Measurements from ENCODE around the gene KRT6B. TPM values are rescaled to one million over a fixed set of nuclear protein-coding genes. Genes with fewer than 3 reads are reported as not detected.

Gene KRT6B
- total and polyA plus RNA-seq, 2 of the 8 experiments (the other 6 are each of a cell fraction or from before 2014, with no cell fraction given), result not detected

DNA sequence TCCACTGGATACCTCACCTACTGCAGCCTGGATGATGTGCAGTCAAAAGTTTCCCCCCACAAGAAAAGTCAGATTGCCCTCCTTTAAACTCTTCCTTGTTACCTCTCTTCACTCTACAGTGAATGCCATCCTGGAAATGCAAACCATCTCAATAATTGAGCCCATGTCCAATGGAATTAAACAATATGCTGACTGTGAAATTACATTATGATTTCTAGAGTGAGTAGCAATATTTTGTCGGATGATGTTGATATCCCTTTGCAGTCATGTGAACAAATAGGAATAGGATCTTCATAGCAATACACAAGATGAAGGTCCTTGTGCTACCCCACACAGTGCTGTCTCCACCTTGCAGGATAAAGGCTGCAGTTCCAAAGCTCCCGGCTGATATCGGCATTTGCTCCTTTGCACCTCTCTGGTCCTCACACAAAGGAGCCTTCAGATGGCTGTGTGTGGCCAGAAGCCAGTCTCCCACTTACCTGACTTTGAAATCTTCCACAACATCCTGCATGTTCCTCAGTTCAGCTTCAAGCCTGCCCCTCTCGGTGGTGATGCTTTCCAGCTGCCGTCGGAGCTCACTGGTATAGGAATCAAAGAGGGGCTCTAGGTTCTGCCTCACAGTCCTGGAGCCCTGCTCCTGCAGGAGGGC, 19.3 kb downstream of the KRT6B start:
- Histone ChIP-seq H4K8ac (ENCODE audit: extremely low read depth, insufficient read depth, low read length) (no peak overlapping the region), H3K23ac (ENCODE audit: insufficient read length) (no peak overlapping the region), H2BK12ac (ENCODE audit: low read depth, low read length) (no peak overlapping the region), H3K4me3 (ENCODE audit: extremely low read depth in 1 of 4, insufficient read depth in 2 of 4, low read depth in 3 of 4, low read length in 4 of 4) (no peak overlapping the region), H3K18ac (ENCODE audit: extremely low read depth, low read length) (no peak overlapping the region), H2BK120ac (replicated peaks; ENCODE audit: low read depth, low read length) (no peak overlapping the region), H3K23me2 (ENCODE audit: low read depth, low read length) (no peaks in the 10 kb centered on the region), H2AK5ac (ENCODE audit: low read depth, low read length) (no peak overlapping the region), H2AFZ (ENCODE audit: low read length) (no peak overlapping the region), H3K4me2 (ENCODE audit: insufficient read depth in 1 of 2, low read depth in 2 of 2, low read length in 2 of 2) (no peak overlapping the region), H3K4me1 (replicated peaks in 1 of 4; ENCODE audit: control insufficient read depth in 3 of 4, insufficient read depth in 4 of 4, low read length in 3 of 4) (no peaks in the 10 kb centered on the region), H3K79me2 (ENCODE audit: control insufficient read depth in 1 of 2, insufficient read depth in 2 of 2, low read length in 2 of 2) (no peaks in the 10 kb centered on the region), H3K9me3 (ENCODE audit: insufficient read depth in 2 of 2, low read depth in 1 of 2, low read length in 1 of 2) (no peaks in the 10 kb centered on the region), H3K9ac (replicated peaks in 1 of 4; ENCODE audit: extremely low read depth in 1 of 4, low read depth in 3 of 4, low read length in 3 of 4) (no peak overlapping the region), H3K4ac (replicated peaks; ENCODE audit: insufficient read length, low read depth, low read length) (no peak overlapping the region), H2BK20ac (ENCODE audit: low read length) (no peak overlapping the region), H3K14ac (ENCODE audit: insufficient read length) (no peak overlapping the region), H3K79me1 (ENCODE audit: low read depth, low read length) (no peaks in the 10 kb centered on the region), H3K56ac (replicated peaks; ENCODE audit: insufficient read length, low read depth, low read length) (no peak overlapping the region), H4K5ac (ENCODE audit: insufficient read length, low read depth, low read length) (no peak overlapping the region), H4K91ac (replicated peaks; ENCODE audit: insufficient read length, low read length) (no peak overlapping the region), H4K20me1 (replicated peaks in 1 of 2; ENCODE audit: control insufficient read depth in 1 of 2, insufficient read depth in 2 of 2, low read length in 2 of 2) (no peaks in the 10 kb centered on the region), H2BK15ac (ENCODE audit: low read length) (no peak overlapping the region), H3K36me3 (ENCODE audit: control insufficient read depth in 2 of 4, insufficient read depth in 4 of 4, low read length in 3 of 4) (no peaks in the 10 kb centered on the region), H3K27me3 (replicated peaks in 1 of 4; ENCODE audit: control insufficient read depth in 3 of 4, extremely low read depth in 1 of 4, insufficient read depth in 3 of 4, low read length in 3 of 4) (no peaks in the 10 kb centered on the region; a peak in 1 of 7 replicates), H2BK5ac (ENCODE audit: low read depth, low read length) (no peak overlapping the region), H3K27ac (ENCODE audit: low read depth, low read length) (no peak overlapping the region)
- FAIRE-seq (no peak), DNase-seq (ENCODE audit: low read depth in 1 of 2, low spot score in 2 of 2) (no peak)
- 93% methylated on average over 6 of the region's 6 CpGs; no CpG with 5 or more reads in 1 of the 2 experiments for WGBS, 2 experiments (ENCODE audit: extremely low coverage in 1 of 2, insufficient coverage in 1 of 2, insufficient read length in 1 of 2, insufficient replicate concordance in 2 of 2, low coverage in 1 of 2, low lambda C conversion rate in 2 of 2, missing lambda C conversion rate in 1 of 2)
- ChIA-PET CTCF (ENCODE audit: partially characterized antibody) (interaction anchor here (1.5 to 5.3 kb wide), 4 partner anchors 9 to 211 kb away, joined by 3 to 23 read pairs (median 8); no protein-coding TSS in a partner anchor), POLR2A (ENCODE audit: partially characterized antibody) (no interaction called here)
- TF ChIP-seq SRF (IDR thresholded peaks at IDR 0.05; ENCODE audit: low read depth, low read length), result no peak
- TF ChIP-seq RBBP5 (IDR thresholded peaks at IDR 0.05; ENCODE audit: borderline replicate concordance, low read depth, low read length), result no peak
- TF ChIP-seq, protein P1, sequence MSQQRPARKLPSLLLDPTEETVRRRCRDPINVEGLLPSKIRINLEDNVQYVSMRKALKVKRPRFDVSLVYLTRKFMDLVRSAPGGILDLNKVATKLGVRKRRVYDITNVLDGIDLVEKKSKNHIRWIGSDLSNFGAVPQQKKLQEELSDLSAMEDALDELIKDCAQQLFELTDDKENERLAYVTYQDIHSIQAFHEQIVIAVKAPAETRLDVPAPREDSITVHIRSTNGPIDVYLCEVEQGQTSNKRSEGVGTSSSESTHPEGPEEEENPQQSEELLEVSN (IDR thresholded peaks at IDR 0.05), result no peak
- TF ChIP-seq SP1 (IDR thresholded peaks at IDR 0.05; ENCODE audit: low read depth, low read length), result no peak
- TF ChIP-seq POLR2A (IDR thresholded peaks at IDR 0.05; ENCODE audit: control extremely low read depth in 1 of 2, low read depth in 2 of 2, low read length in 2 of 2), result no peak
- TF ChIP-seq RNF2 (IDR thresholded peaks at IDR 0.05; ENCODE audit: borderline replicate concordance, low read depth, low read length, missing control alignments, poor library complexity, severe bottlenecking), result no peak
